Activated T-helper 17 cell treated with anti-CD3 and anti-CD28 coated beads, Interleukin-2, amount 50 U/mL, for 72 hours (primary cell): ENCODE data around the gene MPL. TPM values are rescaled to one million over a fixed set of nuclear protein-coding genes. Genes with fewer than 3 reads are reported as not detected.

Experiments used
- ATAC-seq: fragments of 150-1000 bp; cut with Tn5 transposase; replicated peaks from 2 replicates; pipeline ENCODE4 v1.10.0; 2021; ENCODE audit warnings: mild to moderate bottlenecking, moderate library complexity
- H3K27ac Mint-ChIP-seq: one replicate; pipeline ENCODE4 v1.8.0; 2022; ENCODE audit warnings: mixed read lengths
- H3K27me3 Mint-ChIP-seq: one replicate; pipeline ENCODE4 v1.8.0; 2022; ENCODE audit warnings: mixed read lengths
- H3K36me3 Mint-ChIP-seq: one replicate; pipeline ENCODE4 v1.8.0; 2022; ENCODE audit warnings: low read depth, mild to moderate bottlenecking, mixed read lengths
- H3K4me1 Mint-ChIP-seq: one replicate; pipeline ENCODE4 v1.8.0; 2022; ENCODE audit warnings: mixed read lengths
- H3K4me3 Mint-ChIP-seq: one replicate; pipeline ENCODE4 v1.8.0; 2022; ENCODE audit warnings: mild to moderate bottlenecking, mixed read lengths
- H3K9me3 Mint-ChIP-seq: one replicate; pipeline ENCODE4 v1.8.0; 2022; ENCODE audit warnings: mixed read lengths
- total RNA-seq, 2 donors: library from RNA; stranded (reverse); gene quantifications; one replicate each; pipeline ENCODE4 v1.2.3, GENCODE V29; 2022

The MPL gene
- total RNA-seq, 2 donors from 2014 or later = not detected

DNA sequence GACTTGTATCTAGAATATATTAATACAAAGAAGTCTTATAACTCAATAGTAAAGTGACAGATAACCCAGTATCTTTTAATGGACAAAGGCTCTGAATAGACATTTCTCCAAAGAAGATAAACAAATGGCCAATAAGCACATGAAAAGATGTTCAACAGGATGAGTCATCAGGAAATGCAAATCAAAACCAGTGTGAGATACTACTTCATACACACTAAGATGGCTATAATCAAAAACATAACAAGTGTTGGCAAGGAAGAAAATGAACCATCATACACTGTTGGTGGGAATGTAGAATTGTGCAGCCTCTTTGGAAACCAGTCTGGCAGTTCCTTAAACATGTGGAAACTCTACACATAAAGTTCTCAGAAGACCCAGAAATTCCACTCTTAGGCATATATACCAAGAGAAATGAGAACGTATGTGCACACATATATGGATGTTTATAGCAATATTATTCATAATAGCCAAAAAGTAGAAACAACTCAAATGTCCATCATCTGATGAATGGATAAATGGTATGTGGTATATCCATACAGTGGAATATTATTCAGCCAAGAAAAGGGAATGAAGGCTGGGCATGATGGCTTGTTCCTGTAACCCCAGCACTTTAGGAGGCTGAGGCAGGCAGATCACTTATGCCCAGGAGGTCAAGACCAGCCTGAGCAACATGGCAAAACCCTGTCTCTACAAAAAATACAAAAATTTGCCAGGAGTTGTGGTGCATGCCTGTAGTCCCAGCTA lies 9.9 kb upstream of the MPL start:
- ATAC-seq = peak; percentile 18
- H3K4me3 Mint-ChIP-seq = no peak overlapping the region
- H3K27me3 Mint-ChIP-seq = no peaks in the 10 kb centered on the region
- H3K27ac Mint-ChIP-seq = no peak overlapping the region
- H3K36me3 Mint-ChIP-seq = no peaks in the 10 kb centered on the region
- peaks cover 14% of the 10 kb centered on the region for H3K9me3 Mint-ChIP-seq
- peaks cover 10% of the 10 kb centered on the region for H3K4me1 Mint-ChIP-seq

DNA sequence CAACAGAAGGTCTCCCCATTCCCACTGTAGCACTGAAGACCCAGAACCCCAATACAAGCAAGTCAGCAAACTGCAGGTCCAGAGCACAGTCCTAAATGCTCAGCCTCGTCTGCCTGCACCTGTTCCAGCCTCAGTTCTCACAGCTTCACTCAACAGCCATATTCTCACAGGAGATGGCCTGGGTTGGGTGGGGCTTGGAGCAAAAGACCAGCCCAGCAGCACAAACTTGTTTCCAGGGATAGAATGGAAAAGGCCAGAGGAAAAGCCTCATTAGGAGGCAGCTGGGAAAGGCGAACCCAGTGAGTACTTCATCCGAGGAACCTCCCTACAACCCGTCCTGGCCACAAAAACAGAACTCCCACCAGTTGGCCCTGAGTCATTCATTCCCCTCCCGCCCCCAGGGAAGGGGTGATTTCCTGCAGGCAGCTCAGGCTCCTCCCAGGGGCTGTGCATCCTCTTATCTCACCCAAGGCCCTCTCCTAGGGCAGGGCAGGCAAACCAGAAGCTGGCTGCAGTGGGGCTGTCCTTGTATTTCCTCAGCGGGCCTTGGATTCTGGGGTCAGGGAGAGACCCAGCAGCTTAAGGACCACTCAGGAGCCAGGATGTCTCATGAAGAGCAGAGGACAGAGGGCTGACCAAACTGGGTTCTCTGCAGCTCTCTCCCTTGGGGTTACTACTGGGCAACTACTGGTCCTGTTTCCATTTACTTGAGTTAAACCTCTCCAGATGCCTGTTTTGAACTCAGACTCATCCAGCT lies 7.4 kb upstream of the MPL start:
- peak overlapping the region; percentile 27 for H3K4me3 Mint-ChIP-seq
- peak; percentile 98 for ATAC-seq
- peaks cover 3% of the 10 kb centered on the region for H3K9me3 Mint-ChIP-seq
- no peaks in the 10 kb centered on the region for H3K27me3 Mint-ChIP-seq
- peak overlapping the region; percentile 60 for H3K27ac Mint-ChIP-seq
- H3K4me1 Mint-ChIP-seq = peaks cover 10% of the 10 kb centered on the region
- no peaks in the 10 kb centered on the region for H3K36me3 Mint-ChIP-seq

DNA sequence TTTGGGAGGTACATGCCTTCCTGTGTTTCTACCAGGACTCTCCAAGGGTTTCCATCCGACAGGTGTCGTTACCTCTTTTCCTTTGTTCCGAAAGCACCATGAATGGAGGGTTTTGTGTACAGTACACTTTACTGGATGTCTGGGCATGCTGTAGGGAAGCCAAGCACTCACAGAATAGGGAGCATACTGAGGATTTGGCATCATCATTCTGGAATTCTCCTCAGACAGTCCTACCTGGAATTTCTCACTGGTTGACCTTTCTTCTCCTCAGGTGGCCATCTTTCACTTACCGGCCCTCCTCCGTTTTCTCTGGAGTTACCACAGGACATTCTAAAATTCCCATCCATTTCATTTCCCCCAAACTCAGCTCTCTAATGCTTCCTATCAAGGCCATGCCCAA lies 5.9 kb upstream of the MPL start:
- H3K36me3 Mint-ChIP-seq = no peaks in the 10 kb centered on the region
- no peaks in the 10 kb centered on the region for H3K27me3 Mint-ChIP-seq
- H3K4me3 Mint-ChIP-seq = no peak overlapping the region
- no peak for ATAC-seq
- peaks cover 3% of the 10 kb centered on the region for H3K9me3 Mint-ChIP-seq
- H3K27ac Mint-ChIP-seq = no peak overlapping the region
- peaks cover 10% of the 10 kb centered on the region for H3K4me1 Mint-ChIP-seq

DNA sequence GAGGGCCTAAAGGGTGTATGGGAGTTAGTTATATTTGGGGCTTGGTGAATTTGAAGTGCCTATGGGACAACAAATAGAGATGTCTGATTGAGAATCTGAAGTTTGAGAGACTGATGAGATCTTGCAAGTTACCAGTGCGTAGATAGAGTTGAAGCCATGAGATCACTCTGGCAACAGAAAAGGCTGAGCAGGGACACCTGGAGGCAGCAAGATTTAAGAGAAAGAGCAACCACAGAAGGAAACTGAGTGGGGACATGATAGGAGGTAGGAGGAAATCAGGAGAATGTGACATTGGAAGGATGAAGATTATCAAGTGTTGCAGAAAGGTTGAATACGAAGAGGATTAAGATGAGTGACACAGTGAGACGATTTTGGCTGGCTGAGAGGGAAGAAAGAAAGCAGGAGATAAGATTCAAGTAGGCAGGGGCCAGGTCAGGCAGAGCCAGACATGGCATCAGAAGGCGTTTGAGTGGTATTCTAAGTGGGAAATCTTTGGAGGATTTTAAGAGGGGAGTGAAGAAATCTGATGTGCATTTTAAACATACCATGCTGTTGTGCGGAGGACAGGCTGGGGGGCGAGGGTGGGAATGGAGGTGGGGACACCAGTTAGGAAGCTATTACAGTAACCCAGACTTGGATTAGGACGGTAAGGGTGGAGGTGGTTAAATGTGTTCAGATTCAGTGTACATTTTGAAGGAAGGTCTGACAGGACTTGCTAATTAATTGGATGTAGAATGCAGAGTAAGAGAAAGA lies 3.0 kb upstream of the MPL start:
- H3K27ac Mint-ChIP-seq = no peak overlapping the region
- no peaks in the 10 kb centered on the region for H3K36me3 Mint-ChIP-seq
- H3K9me3 Mint-ChIP-seq = no peaks in the 10 kb centered on the region

DNA sequence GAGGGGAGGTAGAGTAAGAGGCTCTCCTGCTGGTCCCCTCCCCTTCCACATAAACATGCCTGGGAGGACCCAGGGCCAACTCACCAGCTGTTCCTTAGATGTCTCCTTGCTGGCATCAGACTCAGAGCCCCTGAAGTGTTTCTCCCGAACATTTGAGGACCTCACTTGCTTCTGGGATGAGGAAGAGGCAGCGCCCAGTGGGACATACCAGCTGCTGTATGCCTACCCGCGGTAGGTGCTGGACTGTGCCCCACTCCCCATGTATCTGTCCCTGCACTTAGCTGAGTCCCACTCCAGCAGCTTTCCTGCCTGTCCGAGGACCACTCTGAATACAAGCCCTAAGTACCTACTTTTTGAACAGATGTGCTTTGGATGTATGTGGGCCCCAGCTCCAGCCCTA lies 383 bp downstream of the MPL start:
- Mint-ChIP-seq H3K36me3 (no peaks in the 10 kb centered on the region), H3K27ac (no peak overlapping the region), H3K27me3 (no peaks in the 10 kb centered on the region), H3K4me3 (no peak overlapping the region), H3K9me3 (no peaks in the 10 kb centered on the region), H3K4me1 (no peaks in the 10 kb centered on the region)
- ATAC-seq = no peak

More for the DNA sequence above, 3.0 kb upstream of the MPL start:
- no peak for ATAC-seq
- peaks cover 10% of the 10 kb centered on the region for H3K4me1 Mint-ChIP-seq
- no peaks in the 10 kb centered on the region for H3K27me3 Mint-ChIP-seq
- H3K4me3 Mint-ChIP-seq = no peak overlapping the region

DNA sequence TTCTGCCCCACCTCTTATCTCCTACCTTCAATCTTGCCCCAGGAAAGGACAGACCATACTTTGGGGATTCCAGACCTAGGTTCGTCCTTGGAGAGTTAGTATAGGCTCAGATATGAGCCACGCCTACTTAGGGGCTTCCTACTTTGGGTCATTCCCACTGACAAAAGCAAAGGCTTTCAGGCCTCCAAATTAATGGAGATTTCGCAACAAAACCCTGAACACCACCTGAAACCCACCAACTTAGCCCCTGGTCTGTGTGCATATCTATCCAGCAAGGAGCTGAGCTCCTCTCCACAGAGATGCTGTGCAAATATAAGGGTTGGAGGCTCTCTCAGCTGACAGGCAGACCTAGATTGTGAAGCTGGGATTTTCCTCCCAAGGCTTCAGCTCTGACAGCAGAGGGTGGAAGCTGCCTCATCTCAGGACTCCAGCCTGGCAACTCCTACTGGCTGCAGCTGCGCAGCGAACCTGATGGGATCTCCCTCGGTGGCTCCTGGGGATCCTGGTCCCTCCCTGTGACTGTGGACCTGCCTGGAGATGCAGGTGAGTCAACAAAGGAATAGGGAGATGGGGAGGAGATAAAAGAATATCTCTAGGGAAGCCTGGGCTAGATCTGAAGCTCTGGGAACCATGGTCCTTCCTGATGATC lies 2.1 kb downstream of the MPL start:
- H3K27ac Mint-ChIP-seq = no peak overlapping the region
- H3K27me3 Mint-ChIP-seq = no peaks in the 10 kb centered on the region
- no peak for ATAC-seq
- H3K36me3 Mint-ChIP-seq = no peaks in the 10 kb centered on the region
- H3K4me1 Mint-ChIP-seq = no peaks in the 10 kb centered on the region
- no peak overlapping the region for H3K4me3 Mint-ChIP-seq
- H3K9me3 Mint-ChIP-seq = no peaks in the 10 kb centered on the region

DNA sequence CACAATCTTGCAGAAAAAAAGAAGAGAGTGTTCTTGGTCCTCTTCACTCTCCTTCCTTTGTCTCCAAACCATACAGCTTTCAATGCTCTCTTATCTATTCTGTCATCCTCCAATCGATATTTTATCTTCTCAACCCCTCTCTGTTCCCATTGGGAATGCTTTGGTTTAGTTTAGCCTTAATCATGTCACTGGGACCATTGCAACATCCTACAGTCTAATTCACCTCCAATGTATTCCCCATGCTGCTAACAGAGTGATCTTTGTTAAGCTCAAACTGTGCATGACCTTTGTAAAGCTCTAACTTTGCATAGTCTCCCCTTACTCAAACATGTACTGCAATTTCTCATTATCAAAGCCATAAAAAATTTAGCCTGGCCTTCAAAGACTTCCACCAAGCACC lies 2.9 kb downstream of the MPL start:
- H3K4me3 Mint-ChIP-seq = no peak overlapping the region
- no peaks in the 10 kb centered on the region for H3K27me3 Mint-ChIP-seq
- no peaks in the 10 kb centered on the region for H3K36me3 Mint-ChIP-seq
- no peak overlapping the region for H3K27ac Mint-ChIP-seq
- ATAC-seq = no peak
- no peaks in the 10 kb centered on the region for H3K9me3 Mint-ChIP-seq
- peaks cover 4% of the 10 kb centered on the region for H3K4me1 Mint-ChIP-seq

DNA sequence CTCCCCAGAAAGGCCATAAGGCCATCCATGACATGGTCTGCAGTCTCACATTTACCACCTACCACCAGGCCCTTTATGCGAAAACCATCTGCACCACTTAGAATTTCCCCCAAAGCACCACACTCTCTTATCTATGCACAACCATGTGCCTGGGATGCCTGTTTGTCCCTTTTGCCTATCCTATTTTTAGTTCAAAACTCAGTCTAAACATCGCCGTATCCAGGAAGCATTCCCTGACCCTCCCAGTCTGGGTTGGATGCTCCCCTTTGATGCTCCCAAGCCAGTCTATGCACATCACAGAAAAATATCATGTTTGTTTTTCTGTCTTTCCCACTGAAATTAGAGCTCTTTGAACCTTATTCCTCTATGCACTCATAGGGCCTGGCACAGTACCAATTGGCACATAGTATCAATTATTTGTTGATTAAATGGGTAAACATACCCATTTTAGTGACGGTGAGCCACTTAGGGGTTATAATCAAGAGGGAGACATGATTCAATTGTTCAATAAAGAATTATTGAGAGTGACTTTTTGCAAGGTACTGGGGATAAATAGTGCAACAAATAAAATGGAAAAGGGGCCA lies 6.7 kb downstream of the MPL start:
- peaks cover 5% of the 10 kb centered on the region for H3K4me1 Mint-ChIP-seq
- H3K27me3 Mint-ChIP-seq = no peaks in the 10 kb centered on the region
- no peak for ATAC-seq
- no peak overlapping the region for H3K4me3 Mint-ChIP-seq
- H3K36me3 Mint-ChIP-seq = no peaks in the 10 kb centered on the region
- no peak overlapping the region for H3K27ac Mint-ChIP-seq
- H3K9me3 Mint-ChIP-seq = no peaks in the 10 kb centered on the region

DNA sequence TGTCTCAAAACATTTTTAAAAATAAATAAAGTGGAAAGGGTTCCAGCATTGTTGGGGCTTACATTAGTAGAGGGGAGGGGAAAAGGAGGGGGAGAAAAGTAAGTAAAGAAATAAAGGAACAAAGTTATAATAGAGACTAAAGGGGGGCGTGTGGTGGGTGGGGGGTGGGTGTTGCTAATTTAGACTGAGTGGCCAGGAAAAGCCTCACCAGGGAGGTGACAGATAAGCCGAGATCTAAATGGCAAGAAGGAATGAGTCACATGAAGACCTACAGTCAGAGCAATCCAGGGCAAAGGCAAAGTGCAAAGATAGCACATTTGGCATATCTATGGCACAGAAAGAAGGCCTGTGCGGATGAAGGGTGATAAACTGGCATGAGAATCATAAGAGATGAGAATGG lies 7.5 kb downstream of the MPL start:
- Mint-ChIP-seq H3K4me1 (peaks cover 11% of the 10 kb centered on the region), H3K36me3 (no peaks in the 10 kb centered on the region), H3K9me3 (no peaks in the 10 kb centered on the region), H3K27ac (peak overlapping the region; percentile 18), H3K27me3 (no peaks in the 10 kb centered on the region), H3K4me3 (no peak overlapping the region)
- no peak for ATAC-seq

DNA sequence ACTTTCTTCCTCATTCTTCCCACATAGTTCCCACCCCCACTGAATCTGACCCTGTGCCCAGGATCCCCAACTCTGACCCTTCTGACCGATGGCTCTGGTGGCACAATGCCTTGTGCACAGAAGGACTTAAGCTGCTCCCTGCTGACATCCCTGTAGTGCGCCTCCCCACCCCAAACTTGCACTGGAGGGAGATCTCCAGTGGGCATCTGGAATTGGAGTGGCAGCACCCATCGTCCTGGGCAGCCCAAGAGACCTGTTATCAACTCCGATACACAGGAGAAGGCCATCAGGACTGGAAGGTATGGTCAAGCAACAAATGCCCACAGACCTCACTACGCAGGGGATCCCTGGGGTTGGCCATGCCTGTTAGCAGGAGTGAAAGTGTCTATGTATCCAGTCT lies 9.0 kb downstream of the MPL start:
- peaks cover 11% of the 10 kb centered on the region for H3K4me1 Mint-ChIP-seq
- no peak overlapping the region for H3K27ac Mint-ChIP-seq
- H3K36me3 Mint-ChIP-seq = no peaks in the 10 kb centered on the region
- H3K9me3 Mint-ChIP-seq = no peaks in the 10 kb centered on the region
- H3K27me3 Mint-ChIP-seq = no peaks in the 10 kb centered on the region
- ATAC-seq = no peak
- H3K4me3 Mint-ChIP-seq = no peak overlapping the region

DNA sequence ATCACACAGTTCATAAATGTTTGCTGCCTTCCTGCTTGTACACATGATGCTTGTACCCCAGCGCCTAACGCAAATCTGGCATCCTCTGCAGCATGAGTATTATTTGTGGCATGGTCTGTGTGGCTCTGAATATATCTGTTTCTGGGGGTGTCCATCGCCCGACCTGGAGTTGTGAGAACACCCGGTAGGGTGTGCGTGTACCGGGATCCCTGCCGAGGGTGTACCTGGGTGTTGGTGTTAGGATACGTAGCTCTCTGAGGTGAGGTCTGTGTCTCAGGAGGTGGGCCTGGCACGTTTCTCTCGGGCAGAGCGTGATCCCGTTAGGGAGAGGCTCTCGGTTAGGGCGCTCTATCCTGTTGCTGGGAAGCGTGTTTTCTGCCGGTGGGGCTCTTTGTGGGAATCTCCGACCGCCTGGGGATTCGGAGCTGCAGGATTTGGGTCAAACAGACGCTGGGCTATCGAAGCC lies 10.8 kb downstream of the MPL start:
- Mint-ChIP-seq H3K4me1 (peaks cover 11% of the 10 kb centered on the region), H3K4me3 (peak overlapping the region; percentile 74), H3K27me3 (no peaks in the 10 kb centered on the region), H3K36me3 (no peaks in the 10 kb centered on the region), H3K9me3 (no peaks in the 10 kb centered on the region), H3K27ac (no peak overlapping the region)
- ATAC-seq = no peak

DNA sequence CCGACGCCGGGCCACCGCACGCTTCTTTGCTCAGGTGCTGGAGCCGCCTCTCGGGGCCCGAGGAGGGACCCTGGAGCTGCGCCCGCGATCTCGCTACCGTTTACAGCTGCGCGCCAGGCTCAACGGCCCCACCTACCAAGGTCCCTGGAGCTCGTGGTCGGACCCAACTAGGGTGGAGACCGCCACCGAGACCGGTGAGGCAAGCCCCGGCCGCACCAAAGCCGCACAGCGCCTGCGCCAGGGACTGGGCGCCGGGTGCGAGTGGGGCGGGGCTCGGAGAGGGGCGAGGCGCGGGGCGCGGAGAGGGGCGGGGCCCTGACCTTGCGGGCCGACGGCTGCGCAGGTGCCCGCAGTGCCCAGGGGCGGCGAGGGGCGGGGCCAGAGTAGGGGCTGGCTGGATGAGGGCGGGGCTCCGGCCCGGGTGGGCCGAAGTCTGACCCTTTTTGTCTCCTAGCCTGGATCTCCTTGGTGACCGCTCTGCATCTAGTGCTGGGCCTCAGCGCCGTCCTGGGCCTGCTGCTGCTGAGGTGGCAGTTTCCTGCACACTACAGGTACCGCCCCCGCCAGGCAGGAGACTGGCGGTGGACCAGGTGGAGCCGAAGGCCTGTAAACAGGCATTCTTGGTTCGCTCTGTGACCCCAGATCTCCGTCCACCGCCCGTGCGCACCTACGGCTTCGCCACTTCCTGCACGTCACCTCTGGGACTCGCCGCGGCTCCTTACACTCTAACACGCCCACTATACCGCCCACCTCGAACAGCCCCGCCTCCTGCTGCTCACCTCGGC lies 11.4 kb downstream of the MPL start:
- Mint-ChIP-seq H3K4me3 (peak overlapping the region; percentile 74), H3K36me3 (no peaks in the 10 kb centered on the region), H3K4me1 (peaks cover 11% of the 10 kb centered on the region), H3K27ac (peak overlapping the region; percentile 85), H3K9me3 (no peaks in the 10 kb centered on the region), H3K27me3 (no peaks in the 10 kb centered on the region)
- peak; percentile 89 for ATAC-seq

DNA sequence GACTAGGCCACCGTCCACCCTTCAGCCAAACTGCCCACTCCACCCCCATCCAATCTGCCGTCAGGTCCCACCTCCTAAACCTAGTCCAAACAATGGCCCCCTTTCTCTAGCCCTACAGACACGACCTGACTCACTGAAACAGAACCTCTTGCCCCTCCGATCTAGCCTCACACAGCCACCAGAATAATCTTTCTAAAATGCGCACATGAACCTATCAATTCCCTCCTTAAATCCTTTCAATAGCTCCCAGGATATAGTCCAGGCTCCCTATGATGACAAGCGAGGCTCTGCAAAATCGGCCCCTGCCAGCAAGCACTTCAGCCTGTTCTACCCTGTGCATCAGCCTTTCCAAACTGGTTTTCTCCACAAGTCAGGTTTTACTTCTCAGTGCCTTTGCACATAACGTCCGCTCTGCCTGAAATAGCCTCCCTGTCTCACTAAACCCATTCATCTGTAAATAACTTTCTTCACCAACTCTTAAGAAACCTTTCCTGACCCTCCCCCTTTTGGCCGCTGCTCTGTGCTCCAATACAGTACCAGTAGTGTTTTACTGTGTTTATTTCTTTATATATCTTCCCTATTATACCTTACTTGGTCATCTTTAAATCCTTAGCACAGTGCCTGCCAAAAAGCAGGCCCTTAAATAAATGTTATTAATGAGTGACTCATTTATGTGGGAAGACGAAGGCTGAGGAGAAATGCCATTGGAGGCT lies 12.1 kb downstream of the MPL start:
- ATAC-seq = no peak
- H3K27ac Mint-ChIP-seq = peak overlapping the region; percentile 85
- H3K9me3 Mint-ChIP-seq = no peaks in the 10 kb centered on the region
- peaks cover 11% of the 10 kb centered on the region for H3K4me1 Mint-ChIP-seq
- H3K36me3 Mint-ChIP-seq = no peaks in the 10 kb centered on the region
- no peaks in the 10 kb centered on the region for H3K27me3 Mint-ChIP-seq
- peak overlapping the region; percentile 74 for H3K4me3 Mint-ChIP-seq
